T-helper 1 cell treated with Interleukin-12 subunit alpha and Interleukin-12 subunit beta and Interleukin-4 antibody, amounts not matched to agents 30 ng/mL and 1 ng/mL, for 36 hours (primary cell): ENCODE data around the gene ELAVL1. TPM values are rescaled to one million over a fixed set of nuclear protein-coding genes. Genes with fewer than 3 reads are reported as not detected.
"Not testable (repeated sequence)": the region's sequence is repeated elsewhere in the genome, so short reads cannot be mapped to it uniquely, and the experiment has no call there.

Experiments used
- intact Hi-C: fragments of 100-400 bp; cut with micrococcal nuclease; formaldehyde crosslinking; loops from one replicate; pipeline ENCODE4 v1.15.1; 2024
- total RNA-seq: library from RNA; stranded (reverse); gene quantifications from 2 replicates; pipeline ENCODE4 v1.2.3, GENCODE V29; 2022

Gene ELAVL1
- total RNA-seq = 119 and 128 TPM in 2 replicates

DNA sequence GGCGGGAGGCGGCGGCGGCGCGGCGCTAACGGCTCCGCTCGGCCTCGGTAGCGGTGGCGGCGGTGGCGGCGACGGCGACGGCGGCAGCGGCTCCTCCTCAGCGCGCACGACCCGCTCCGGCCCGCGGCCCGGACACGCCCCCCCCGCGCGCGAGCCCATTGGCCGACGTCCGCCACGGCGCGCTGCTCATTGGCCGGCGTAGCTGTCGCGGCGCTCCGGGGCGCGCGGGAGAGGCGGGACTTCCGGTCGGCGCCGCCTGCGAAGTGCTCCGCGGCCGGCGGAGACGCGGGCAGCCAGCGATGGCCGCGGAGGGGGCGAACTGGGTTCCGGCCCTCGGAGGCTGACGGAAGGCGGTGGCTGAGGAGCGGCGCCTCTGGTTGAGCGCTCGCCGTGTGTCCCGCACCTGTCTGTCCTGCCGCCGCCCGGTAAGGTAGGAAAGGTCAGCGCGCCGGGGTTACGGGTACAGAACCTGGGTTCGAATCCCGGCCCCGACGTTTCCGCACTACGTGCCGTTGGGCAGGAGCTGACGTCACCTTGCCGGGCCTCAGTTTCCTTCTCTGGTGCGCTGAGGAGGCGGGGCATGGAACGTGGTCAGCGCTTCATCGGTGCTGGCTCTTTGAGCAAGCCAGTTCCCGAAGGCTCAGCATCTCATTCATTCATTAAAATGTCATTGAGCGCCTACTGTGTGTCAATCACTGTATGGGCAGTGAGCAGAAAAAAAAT is at the start of gene ELAVL1:
Gene ELAVL1, minus strand, starts transcription at position 108 of the 723 bp plus-strand sequence. CDS start 13,826 bp downstream, outside the sequence.
- intact Hi-C loops = loop anchor here (2.0 to 10.0 kb wide), 3 partner anchors 45 to 569 kb away; partner anchors contain the start of genes MYO1F and SNAPC2

DNA sequence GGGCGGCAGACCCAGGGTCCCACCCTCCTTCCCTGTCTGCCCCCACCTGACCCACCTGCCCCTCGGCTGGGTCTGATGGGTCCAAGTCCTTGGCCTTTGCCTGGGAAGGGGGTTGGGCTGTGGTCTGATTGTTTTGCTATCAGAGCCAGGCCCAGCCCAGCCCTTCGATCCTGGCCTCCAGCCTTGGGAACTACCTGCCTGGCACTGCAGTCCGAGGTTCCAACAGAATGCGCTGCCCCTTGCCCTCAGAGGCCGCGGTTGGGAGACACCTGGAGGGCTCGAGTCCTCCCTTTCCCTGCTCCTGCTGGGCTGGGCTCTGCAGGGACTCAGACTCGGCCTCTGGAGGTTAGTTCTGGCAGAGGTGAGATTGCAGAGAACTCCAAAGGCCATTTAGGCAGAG is 48.7 kb upstream of the ELAVL1 start:
- intact Hi-C loops = loop anchor here (5.0 kb wide), 1 partner anchor 778 kb away; the partner anchor contains the start of genes MBD3L1 and ZNF558

DNA sequence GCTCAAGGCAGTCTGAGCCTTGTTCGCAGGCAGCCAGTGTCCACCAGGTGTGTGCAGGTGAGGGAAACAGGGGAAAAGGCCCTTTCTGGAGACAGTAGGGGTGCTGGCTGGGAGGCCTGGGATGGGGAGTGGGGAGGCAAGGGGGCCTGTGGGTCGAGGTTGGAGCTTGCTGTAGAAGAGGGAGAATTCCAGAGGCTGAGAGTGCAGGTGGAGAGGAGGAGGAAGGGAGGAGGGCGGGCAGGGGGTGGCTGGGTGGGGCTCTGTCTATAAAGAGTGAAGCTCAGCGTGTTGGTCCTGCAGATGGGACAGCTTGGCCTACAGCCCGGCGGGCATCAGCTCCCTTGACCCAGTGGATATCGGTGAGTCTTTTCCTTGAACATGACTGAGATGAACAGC is 47.0 kb upstream of the ELAVL1 start, which contains the start of gene CCL25:
Gene CCL25, plus strand, starts transcription at position 297 of the 396 bp plus-strand sequence. CDS start 290 bp downstream, outside the sequence.
- intact Hi-C loops = loop anchor here (5.0 kb wide), 1 partner anchor 780 kb away; the partner anchor contains the start of genes MBD3L1 and ZNF558

DNA sequence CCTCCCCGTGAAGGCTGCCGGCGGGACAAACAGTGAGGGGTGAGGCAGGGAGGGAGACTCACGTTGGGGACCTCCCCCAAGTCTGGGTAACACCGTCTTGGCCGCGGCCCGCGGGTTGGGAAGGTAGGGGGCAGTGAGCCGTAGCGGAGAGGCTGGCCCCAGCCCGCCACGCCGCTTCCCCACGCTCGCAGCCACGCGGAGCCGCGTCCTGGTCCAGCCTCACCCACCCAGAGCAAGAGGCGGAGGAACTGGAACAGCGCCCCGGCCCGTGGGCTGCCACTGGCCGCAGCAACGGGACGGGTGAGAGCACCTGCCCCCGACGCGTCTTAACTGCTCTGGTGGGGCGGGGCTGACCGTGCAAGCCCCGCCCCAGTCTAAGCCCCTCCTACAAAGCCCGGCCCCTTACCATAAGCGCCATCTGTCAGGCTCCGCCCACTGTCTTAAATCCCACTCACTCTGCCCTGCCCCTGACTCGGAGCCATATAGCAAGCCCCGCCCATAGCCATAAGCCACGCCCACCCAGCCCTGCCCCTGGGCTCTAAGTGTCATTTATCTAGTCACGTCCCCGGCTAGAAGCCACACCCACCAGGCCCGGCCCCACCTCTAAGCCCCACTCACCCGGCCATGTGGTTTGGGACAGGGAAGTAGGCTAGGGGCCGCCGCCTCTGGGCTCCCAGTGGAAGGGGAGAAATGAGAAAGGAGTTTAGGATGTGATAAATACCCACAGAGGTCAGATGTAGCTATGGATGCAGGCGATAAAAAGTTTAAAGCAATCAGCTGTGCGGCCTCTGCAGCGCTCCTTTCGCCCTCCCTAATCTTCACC is 45.0 kb upstream of the ELAVL1 start:
- intact Hi-C loops = loop anchor here (1.0 to 5.0 kb wide), 4 partner anchors 46 to 782 kb away; partner anchors contain the start of genes ELAVL1, MBD3L1, TIMM44 and ZNF558

DNA sequence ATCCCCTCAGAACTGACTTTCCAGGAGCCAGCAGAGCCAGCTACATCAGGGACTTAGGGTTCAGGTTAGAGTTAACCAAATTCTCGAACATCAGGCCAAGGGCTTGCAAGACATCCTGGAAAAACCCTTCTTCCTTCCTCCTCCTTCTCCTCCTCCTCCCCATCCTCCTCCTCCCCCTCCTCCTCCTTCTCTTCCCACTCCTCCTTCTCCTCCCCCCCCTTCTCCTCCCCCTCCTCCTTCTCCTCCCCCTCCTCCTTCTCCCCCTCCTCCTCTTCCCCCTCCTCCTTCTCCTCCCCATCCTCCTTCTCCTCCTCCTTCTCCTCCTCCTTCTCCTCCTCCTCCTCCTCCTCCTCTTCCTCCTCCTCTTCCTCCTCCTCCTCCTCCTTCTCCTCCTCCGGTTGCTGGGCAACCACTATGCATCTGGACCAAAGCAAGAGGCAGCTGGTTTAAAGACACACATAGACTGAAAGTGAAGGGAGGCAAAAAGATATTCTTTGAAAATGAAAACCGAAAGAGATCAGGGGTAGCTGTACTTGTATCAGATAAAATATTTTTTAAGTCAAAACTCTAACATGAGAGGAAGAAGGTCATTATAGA is 41.2 kb upstream of the ELAVL1 start:
- intact Hi-C loops = no loop called here

DNA sequence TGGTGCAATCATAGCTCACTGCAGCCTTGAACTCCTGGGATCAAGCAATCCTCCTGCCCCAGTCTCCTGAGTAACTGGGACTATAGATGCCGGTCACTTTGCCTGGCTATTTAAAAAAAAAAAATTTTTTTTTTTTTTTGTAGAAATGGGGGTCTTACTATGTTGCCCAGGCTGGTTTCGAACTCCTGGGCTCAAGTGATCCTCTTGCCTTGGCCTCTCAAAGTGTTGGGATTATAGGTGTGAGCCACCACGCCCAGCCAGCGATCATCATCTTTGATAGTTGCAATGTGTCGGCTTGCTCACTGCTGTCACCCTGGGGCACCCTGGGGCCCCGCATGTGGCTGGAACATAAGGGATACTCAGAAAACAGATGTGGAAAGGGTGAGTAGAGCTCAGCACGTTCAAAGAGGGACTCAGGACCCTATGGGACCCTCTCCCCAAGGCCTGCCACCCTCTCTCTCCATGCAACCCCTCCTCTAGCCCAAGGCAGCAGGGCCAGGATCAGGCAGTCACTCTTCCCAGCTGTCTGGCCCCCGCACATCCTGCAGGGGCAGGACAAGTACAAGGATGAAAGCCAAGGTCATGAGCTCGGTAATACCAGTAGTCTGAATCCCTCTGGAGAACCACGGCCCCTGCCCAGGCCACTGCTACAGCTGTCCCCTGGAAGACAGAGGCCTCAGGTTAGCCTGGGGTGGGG is 40.6 kb upstream of the ELAVL1 start:
- intact Hi-C loops = no loop called here

DNA sequence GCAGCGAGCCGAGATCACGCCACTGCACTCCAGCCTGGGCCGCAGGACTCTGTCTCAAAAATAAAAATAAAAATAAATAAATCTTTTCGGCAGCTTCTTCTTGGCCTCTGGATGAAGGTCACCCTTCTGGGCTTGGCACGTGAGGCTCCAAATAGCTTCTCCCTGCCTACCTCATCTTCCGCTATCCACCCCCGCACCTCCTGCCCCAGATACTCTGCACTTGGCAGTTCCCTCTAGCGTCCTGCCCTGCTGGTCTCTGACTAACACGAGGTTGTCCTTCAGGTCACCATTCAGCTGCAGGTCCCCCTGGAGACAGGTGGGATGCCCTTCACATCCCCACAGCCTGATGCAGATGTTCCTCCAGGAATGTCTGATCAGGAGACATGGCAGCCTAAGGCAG is 38.6 kb upstream of the ELAVL1 start:
- intact Hi-C loops = no loop called here

DNA sequence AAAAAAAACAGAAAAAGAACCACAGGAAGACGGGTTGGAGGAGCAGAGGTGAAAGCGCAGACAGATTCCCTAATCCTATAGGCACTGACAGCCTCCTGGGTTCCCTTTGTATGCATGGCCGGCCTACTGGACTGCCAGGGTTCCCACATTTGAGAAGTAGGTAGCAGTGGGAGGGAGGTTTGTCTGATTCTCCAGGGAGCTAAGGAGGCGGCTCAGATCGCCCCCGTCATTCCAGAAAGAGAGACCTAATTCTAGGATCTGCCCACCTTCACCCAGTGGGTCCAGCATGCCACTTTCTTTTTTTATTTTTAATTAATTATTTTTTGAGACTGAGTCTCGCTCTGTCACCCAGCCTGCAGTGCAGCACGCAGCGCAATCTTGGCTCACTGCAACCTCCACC is 37.5 kb upstream of the ELAVL1 start:
- intact Hi-C loops = no loop called here

DNA sequence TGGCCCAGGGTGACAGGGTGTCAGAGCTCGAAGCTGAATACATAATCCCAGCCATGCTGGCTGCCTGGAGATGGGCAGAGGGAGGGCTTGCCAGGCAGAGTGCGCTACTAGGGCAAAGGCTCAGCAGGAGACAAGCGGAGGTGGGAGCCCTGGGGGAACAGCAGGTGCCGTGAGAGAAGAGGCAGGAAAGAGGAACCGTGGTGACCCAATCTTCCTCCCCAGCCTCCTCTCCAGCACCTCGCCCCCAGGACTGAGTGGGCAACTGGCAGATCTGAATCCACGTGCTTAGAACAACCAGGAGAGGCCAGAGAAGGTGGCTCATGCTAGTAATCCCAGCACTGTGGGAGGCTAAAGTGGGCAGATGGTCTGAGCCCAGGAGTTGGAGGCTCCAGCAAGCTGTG is 36.1 kb upstream of the ELAVL1 start:
- intact Hi-C loops = no loop called here

DNA sequence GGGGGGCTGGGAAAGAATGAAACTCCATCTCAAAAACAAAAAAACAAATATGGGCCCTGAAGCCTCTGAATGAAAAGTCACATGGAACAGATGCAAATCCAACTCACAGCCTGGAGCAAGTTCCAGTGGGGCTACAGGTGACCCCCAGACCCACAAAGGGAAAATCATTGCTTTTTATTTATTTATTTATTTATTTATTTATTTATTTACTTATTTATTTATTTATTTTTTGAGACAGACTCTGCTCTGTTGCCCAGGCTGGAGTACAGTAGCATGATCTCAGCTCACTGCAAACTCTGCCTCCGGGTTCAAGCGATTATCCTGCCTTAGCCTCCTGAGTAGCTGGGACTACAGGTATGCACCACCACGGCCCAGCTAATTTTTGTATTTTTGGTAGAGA is 33.8 kb upstream of the ELAVL1 start:
- intact Hi-C loops = no loop called here

DNA sequence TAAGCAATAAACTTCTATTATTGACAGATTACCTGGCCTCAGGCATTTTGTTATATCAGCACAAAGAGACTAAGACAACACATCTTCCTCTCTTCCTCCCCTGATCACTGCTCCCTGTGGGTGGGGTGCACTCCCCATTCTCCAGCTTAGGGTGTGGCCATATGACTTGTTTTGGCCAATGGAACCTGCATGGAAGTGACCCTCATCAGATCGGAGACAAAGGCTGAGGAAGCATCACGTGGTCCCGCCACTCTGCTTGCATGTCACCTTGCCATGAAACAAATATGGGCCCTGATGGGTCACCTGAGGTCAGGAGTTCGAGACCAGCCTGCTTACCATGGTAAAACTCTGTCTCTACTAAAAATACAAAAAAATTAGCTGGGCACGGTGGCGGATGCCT is 33.4 kb upstream of the ELAVL1 start:
- intact Hi-C loops = no loop called here

DNA sequence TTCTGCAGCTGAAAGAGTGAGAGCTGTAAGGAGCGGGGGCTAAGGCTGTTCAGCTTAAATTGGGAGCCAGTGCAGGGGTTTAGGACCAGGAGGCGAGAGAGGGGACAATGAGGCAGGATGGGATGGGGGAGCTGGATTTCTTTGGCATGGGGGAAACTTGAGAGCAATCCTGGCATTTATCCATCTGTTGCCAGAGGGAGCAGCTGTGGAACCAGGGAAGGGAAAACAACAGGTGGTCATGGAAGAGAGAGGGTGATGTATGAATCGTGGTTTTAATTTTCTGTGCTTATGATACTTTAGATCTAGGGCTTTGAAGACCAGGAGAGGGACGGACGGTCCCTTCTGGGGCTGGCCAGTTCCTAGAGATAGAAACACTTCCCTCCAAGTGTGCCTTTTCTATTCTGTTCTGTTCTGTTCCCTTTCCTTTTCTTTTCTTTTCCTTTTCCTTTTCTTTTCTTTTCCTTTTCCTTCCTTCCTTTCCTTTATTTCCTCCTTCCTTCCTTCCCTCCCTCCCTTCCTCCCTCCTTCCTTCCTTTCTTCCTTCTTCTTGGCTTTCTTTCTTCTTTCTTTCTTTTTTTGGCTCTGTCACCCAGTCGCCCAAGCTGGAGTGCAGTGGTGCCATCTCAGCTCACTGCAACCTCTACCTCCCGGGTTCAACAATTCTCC is 31.1 kb upstream of the ELAVL1 start:
- intact Hi-C loops = no loop called here

DNA sequence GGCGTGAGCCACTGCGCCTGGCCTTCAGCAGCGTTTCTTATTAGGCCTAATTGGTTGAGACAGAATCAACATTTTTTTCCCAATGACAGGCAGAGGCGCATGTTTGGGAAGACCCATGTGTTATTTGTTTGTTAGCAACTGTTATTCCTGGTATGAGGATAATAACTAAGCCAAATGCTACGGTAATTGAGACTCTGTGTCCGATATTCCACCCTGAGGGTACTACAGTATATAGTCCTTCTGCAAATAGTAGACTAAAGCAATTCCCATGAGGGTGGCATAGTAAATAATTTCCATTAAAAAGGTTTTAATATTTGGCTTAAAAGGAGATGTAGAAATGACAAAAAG is 28.7 kb upstream of the ELAVL1 start:
- intact Hi-C loops = no loop called here

DNA sequence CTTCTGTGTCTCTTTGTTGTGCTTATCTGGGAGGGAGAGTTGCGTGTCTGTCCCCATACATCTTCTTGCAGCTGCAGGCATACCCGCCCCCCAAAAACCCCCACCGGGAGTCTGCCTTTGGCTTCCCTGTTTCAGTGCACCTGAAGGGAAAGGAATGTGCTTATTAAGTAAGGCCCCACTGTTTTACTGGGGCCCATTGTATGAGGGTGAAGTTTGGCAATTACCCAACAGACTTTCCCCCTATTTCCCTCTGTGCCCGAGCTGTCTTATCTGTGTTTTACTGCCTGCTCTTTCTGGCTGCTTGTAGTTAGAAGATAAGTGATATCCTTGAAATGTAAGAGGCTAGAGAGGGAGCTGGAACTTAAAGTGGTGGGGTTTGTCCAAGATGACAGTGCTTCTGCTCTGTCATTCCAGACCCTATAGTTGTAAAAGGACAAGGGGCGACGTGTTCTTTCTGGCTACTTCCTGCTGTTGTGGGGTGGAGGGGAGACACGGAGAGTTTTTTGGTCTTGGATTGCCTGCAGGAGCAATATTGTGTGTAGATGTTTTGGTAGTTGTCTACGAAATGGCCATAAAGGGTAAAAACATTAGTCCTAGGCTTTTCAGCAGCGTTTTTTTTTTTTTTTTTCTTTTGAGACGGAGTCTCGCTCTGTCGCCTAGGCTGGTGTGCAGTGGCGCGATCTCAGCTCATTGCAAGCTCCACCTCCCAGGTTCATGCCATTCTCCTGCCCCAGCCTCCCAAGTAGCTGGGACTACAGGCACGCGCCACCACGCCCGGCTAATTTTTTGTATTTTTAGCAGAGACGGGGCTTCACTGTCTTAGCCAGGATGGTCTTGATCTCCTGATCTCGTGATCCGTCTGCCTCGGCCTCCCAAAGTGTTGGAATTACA is 28.1 kb upstream of the ELAVL1 start:
- intact Hi-C loops = not testable (repeated sequence)

DNA sequence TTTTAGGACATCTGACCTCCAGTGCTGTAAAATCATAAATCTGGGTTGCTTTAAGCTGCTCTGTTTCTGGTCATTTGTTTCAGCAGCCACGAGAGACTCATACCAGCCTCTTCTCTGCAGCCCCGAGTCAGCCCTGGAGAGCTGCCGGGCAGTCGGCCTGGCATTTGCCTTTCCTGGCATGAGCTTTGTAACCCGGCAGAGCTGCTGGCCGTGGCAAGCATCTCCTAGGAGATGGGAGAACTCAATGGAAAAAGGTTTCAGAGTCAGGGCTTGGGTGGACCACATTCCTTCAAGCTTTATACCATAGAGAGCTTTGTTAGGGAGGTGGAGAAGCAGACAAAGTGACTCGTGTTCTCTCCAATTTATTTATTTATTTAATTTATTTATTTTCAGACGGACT is 25.5 kb upstream of the ELAVL1 start:
- intact Hi-C loops = no loop called here

DNA sequence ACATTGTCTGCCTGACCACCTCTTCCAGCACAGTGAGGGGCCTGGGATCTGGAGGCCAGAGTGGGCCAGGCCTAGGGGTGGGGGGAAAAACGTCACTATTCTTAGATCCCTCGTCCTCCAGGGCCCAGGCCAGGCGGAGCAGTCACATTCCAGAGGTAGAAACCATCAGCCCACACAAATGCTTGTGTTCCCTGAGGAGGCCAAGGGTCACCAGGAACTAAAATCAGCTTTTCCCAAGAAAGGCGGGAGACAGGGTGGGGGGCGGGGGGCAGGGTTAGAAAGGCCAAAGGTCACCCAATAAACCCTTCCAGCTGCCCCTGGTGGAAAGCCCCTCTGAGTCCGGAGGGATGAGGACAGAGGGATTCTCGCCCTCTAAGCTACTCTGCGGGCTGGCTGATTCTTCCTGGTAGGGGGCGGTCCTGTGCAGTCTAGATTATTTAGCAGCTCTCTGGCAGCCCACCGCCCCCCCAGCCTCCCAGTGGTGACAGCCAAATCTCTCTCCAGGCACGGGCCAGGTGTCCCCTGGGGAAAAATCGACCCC is 23.6 kb upstream of the ELAVL1 start:
- intact Hi-C loops = no loop called here

DNA sequence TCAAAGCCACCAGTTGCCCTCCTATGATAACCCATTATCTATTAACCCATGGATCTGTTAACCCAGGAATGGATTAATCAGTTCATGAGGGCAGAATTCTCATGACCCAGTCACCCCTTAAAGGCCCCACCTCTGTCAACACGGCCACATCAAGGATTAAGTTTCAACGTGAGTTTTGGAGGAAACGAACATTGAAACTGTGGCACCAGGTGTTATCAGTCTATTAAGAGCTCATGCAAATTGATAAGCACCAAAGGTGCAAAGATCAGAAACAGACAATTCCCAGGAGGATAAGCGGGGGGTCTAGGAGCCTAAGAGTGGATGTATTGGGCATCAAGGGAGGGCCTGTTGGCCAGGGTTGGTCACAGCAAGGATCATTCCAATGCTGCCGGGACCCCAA is 19.9 kb upstream of the ELAVL1 start:
- intact Hi-C loops = no loop called here

DNA sequence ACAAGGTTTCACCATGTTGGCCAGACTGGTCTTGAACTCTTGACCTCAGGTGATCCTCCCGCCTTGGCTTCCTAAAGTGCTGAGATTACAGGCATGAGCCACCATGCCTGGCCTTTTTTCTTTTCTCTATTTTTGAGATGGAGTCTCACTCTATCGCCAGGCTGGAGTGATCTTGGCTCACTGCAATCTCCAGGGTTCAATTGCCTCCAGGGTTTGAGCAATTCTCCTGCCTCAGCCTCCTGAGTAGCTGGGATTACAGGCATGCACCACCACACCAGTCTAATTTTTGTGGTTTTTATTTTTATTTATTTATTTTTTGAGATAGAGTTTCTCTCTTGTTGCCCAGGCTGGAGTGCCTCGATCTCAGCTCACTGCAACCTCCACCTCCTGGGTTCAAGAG is 18.8 kb upstream of the ELAVL1 start:
- intact Hi-C loops = not testable (repeated sequence)

DNA sequence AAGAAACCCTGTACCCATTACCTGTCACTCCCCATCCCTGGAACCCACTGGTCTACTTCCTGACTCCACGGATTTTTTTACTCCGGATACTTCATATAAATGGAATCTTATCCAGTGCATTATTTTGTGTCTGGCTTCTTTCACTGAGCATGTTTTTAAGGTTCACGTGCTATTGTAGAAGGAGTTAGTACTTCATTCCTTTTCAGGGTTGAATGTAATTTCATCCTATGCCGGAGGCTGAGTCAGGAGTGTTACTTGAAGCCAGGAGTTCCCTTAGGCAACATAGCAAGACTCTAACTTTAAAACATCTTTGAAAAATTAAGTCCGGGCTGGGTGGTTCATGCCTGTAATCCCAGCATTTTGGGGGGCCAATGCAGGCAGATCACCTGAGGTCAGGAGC is 17.9 kb upstream of the ELAVL1 start:
- intact Hi-C loops = no loop called here
